IPS-18c (cell line): ENCODE results near the gene RPL35.
"Not testable (repeated sequence)": the region's sequence is repeated elsewhere in the genome, so short reads cannot be mapped to it uniquely, and the experiment has no call there.

Source experiments
- H3K4me3 ChIP-seq: 2 replicates; pipeline ENCODE4 v1.7.0; 2013; ENCODE audit warnings: low read depth, mild to moderate bottlenecking, low read length, moderate library complexity; ENCODE audit not compliant: insufficient read depth
- H3K9me3 ChIP-seq: one replicate; pipeline ENCODE4 v1.6.1; 2013; ENCODE audit warnings: mild to moderate bottlenecking, low read length, moderate library complexity; ENCODE audit not compliant: control insufficient read depth, insufficient read depth

The RPL35 gene

GRCh38 chr9:124857533-124858162, 4.1 kb downstream of the RPL35 start:
- no peak overlapping the region for H3K4me3 ChIP-seq
- peaks cover 2% of the 10 kb centered on the region for H3K9me3 ChIP-seq

- no peak overlapping the region for H3K4me3 ChIP-seq
- peaks cover 2% of the 10 kb centered on the region for H3K9me3 ChIP-seq
Measured at GRCh38 chr9:124855944-124856765, 5.6 kb downstream of the RPL35 start.

GRCh38 chr9:124855566-124855943, 6.2 kb downstream of the RPL35 start:
- H3K4me3 ChIP-seq = no peak overlapping the region
- H3K9me3 ChIP-seq = peaks cover 2% of the 10 kb centered on the region

DNA sequence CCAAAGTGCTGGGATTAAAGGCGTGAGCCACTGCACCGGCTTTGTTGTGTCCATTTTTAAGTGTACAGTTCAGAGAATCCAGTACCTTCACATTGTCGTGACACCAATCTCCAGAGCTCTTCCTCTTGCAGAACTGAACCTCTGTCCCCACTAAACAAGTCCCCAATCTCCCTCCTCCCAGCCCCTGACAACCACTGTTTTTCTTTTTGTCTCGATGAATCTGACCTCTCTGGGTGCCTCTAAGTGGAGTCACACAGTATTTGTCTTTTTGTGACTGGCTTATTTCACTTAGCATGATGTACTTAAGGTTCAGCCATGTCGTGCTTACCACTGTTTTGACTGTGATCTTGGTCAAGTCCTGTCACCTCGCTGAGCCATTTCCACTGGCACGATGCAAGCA, 6.9 kb downstream of the RPL35 start:
- Histone ChIP-seq H3K9me3 (peaks cover 2% of the 10 kb centered on the region), H3K4me3 (no peak overlapping the region)

DNA sequence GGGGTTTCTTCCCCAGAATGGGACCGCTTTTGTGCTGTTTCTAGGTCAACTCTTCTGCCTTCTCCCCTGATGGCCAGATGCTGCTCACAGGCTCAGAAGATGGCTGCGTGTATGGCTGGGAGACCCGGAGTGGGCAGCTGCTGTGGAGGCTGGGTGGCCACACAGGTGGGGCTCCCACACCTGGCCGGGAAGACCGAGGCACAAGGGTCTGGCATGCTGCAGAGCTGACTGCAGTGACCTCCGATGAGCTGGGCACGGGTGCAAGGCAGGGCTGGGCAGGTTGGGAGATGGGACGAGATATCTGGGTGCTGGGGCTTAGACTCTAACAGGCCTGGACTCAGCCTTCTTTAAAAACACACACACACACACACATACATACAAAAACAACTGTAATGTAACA, 7.6 kb downstream of the RPL35 start:
- Histone ChIP-seq H3K9me3 (peaks cover 2% of the 10 kb centered on the region), H3K4me3 (no peak overlapping the region)

DNA sequence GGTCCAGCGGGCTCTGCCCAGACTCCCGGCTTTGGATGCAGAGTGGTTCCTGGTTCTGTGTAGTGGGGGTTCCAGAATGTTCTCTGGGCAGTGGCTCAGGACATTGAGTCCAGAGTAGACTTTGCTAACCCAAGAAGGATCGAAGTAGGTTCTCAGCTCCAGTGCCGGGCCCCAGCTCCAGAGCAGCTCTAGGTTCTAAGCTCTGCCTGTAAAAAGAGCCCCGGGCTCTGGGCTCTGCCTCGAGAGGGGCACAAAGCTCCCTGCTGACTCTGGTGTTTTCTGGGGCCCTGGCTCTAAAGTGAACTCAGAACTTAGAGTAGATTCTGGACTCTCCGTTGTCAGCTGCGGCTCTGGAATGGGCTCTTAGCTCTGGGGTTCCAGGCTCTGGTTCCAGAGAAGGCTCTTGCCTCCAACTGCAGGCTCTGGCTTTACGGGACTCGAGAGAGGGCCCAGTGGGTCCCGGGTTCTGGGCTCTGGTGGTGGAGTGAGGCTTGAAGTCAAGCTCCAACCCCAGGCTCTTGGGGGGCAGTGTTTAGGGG, 8.1 kb downstream of the RPL35 start:
- peak overlapping the region; percentile 59; the same call in 1 of the 2 replicates for H3K4me3 ChIP-seq

GRCh38 chr9:124852829-124853531, 8.8 kb downstream of the RPL35 start, which contains the start of gene WDR38:
WDR38 (plus strand) TSS chr9:124853460; CDS start chr9:124853532, 72 bp downstream.
- H3K4me3 ChIP-seq = peak within 1 kb of the TSS; percentile 59
- H3K9me3 ChIP-seq = peaks cover 2% of the 10 kb centered on the region

More for the DNA sequence above, 8.1 kb downstream of the RPL35 start:
- H3K9me3 ChIP-seq = peaks cover 2% of the 10 kb centered on the region

DNA sequence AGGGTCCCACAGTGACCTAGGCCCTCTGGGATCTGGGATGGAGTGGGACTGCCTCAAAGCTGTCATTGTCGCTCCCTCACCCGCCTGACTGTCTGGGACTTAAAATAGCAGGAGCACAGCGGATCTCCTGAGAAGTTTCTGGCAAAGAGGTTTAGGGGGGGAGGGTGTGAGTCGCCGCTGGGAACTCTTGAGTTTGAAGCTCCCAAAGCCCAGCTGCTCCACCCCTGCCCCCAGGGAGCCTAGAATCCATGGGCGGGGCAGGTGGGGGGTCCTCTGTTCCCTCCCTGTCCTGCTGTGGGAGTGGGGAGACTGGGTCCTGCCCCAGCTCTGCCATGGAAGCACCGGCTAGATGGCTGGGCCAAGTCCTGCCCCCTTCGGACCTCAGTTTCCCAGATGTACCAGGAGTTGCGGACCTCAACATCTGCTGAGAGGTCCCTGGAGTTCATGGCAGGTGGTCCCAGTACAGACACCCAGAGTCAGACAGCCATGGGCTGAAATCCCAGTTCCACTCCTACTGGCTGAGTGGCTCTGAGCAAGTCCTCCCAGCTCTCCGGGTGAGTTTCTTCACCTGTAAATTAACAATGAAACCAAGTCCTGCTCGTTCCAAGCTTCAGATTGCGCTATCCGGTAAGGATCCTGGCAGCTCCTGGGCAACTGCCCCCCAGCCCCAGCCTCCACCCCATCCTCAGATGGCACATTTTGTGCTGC, 9.5 kb downstream of the RPL35 start:
- Histone ChIP-seq H3K9me3 (peaks cover 2% of the 10 kb centered on the region), H3K4me3 (0 out of 2 replicates have a peak overlapping the region, but pooled peaks have one; percentile 59)

DNA sequence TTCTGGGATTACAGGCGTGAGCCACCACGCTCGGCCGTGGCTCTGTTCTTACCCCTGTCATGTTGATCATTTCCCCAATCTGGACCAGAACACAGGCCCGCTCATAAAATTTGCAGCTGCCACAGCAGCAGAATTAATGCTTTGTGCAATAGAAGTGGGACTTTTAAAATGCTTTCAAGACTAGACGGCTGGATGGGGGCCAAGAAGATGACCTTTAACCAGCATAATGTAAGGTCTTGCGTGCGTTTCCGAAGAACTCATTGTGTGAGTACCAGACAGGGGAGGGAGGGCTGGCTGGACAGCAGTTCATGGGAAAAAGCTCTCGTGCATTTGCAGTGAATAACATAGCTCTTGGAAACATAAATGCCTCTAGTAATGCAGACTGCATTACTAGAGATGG, 12.0 kb downstream of the RPL35 start:
- no peak overlapping the region for H3K4me3 ChIP-seq
- H3K9me3 ChIP-seq = no peaks in the 10 kb centered on the region

- H3K4me3 ChIP-seq = no peak overlapping the region
- H3K9me3 ChIP-seq = no peaks in the 10 kb centered on the region
Measured at GRCh38 chr9:124846969-124847368, 14.8 kb downstream of the RPL35 start.

DNA sequence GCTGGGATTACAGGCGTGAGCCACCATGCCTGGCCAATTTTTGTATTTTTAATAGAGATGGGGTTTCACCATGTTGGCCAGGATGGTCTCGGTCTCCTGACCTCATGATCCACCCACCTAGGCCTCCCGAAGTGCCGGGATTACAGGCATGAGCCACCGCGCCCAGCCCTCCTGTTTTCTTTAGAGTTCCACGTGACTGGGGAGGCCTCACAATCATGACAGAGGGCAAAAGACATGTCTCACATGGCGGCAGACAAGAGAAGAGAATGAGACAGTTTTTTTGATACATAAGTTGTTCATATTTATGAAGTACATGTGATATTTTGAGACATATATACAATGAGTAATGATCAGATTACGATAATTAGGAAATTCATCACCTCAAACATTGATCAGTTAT, 15.3 kb downstream of the RPL35 start:
- H3K9me3 ChIP-seq, H3K4me3 ChIP-seq: not testable (repeated sequence)

GRCh38 chr9:124844291-124844690, 17.5 kb downstream of the RPL35 start:
- Histone ChIP-seq H3K4me3 (no peak overlapping the region), H3K9me3 (no peaks in the 10 kb centered on the region)

GRCh38 chr9:124843456-124844034, 18.2 kb downstream of the RPL35 start:
- Histone ChIP-seq H3K4me3 (no peak overlapping the region), H3K9me3 (no peaks in the 10 kb centered on the region)

GRCh38 chr9:124841075-124841821, 20.5 kb downstream of the RPL35 start:
- Histone ChIP-seq H3K4me3 (no peak overlapping the region), H3K9me3 (no peaks in the 10 kb centered on the region)

DNA sequence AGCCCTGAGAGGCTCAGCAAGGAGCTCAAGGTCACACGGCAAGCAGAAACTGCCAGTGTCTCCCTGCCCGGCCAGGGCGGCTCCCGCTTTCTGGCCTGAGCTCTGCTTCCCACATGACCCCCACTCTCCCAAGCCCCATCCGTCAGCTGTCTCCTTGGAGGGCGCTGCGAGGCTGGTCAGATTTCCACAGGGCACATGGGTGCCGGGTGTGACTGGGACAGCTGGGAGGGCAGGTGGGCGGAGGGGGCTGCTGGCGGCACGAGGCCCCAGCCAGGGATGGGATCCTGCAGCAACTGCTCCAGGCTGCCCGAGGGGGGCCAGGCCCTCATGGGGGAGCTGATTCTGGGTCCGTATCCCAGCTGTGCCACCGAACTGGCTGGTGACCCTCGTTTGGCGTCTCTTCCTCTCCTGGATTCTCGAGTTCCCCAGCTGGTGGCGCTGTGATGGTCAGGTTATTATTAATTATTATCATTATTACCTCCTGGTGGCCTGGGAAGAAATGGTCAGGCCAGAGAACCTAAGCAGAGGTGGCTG, 21.4 kb downstream of the RPL35 start:
- Histone ChIP-seq H3K4me3 (no peak overlapping the region), H3K9me3 (no peaks in the 10 kb centered on the region)
